ENCODE results near the gene DSEL. TPM values are rescaled to one million over a fixed set of nuclear protein-coding genes. Genes with fewer than 3 reads are reported as not detected.

The DSEL gene
- total and polyA plus RNA-seq, 12 donors: 0.73 to 3.2 (median 2.1) TPM

- H3K27ac ChIP-seq: no peak overlapping the region
- no peaks in the 10 kb centered on the region for H3K27me3 ChIP-seq
- intact Hi-C loops (cut with DNase I): no loop called here
- DNase-seq (no peak), ATAC-seq (no peak)
- H3K4me1 ChIP-seq: no peaks in the 10 kb centered on the region
- no peaks in the 10 kb centered on the region for H3K36me3 ChIP-seq
- peaks cover 0 to 7% (median 0%) of the 10 kb centered on the region in 11 donors for H3K9me3 ChIP-seq
- H3K4me3 ChIP-seq: no peak overlapping the region
- no peak for TF ChIP-seq CTCF (IDR thresholded peaks at IDR 0.05)
Observed at GRCh38 chr18:67468038-67468437, 48.5 kb downstream of the DSEL start.

GRCh38 chr18:67467188-67467587 is 49.3 kb downstream of the DSEL start:
- ATAC-seq (no peak), DNase-seq (no peak)
- Histone ChIP-seq H3K36me3 (no peaks in the 10 kb centered on the region), H3K9me3 (peaks cover 0 to 7% (median 0%) of the 10 kb centered on the region in 11 donors), H3K4me3 (no peak overlapping the region), H3K27ac (no peak overlapping the region), H3K4me1 (no peaks in the 10 kb centered on the region), H3K27me3 (no peaks in the 10 kb centered on the region)
- no peak for TF ChIP-seq CTCF (IDR thresholded peaks at IDR 0.05)
- intact Hi-C loops (cut with DNase I): no loop called here
- 27 to 39% methylated on average over 1 of the region's 1 CpG for WGBS, 2 donors

- no peaks in the 10 kb centered on the region for H3K36me3 ChIP-seq
- no peak overlapping the region for H3K4me3 ChIP-seq
- peaks cover 0 to 7% (median 0%) of the 10 kb centered on the region in 11 donors for H3K9me3 ChIP-seq
- no peaks in the 10 kb centered on the region for H3K27me3 ChIP-seq
- WGBS, 2 donors: 75 to 85% methylated on average over 1 of the region's 1 CpG
- DNase-seq (no peak), ATAC-seq (no peak)
- TF ChIP-seq CTCF (IDR thresholded peaks at IDR 0.05): no peak
- H3K27ac ChIP-seq: no peak overlapping the region
- intact Hi-C loops (cut with DNase I): no loop called here
- no peaks in the 10 kb centered on the region for H3K4me1 ChIP-seq
Observed at GRCh38 chr18:67464499-67464898, 52.0 kb downstream of the DSEL start.

- 49 to 60% methylated on average over 2 of the region's 2 CpGs for WGBS, 2 donors
- Histone ChIP-seq H3K27me3 (no peaks in the 10 kb centered on the region), H3K36me3 (no peaks in the 10 kb centered on the region), H3K4me3 (no peak overlapping the region), H3K9me3 (peaks cover 0 to 7% (median 0%) of the 10 kb centered on the region in 11 donors), H3K27ac (no peak overlapping the region), H3K4me1 (no peaks in the 10 kb centered on the region)
- ATAC-seq: no peak
- TF ChIP-seq CTCF (IDR thresholded peaks at IDR 0.05): no peak
- DNase-seq: no peak
- intact Hi-C loops (cut with DNase I): no loop called here
Observed at GRCh38 chr18:67463829-67464228, 52.7 kb downstream of the DSEL start.

GRCh38 chr18:67456711-67457110 is 59.8 kb downstream of the DSEL start:
- 49 to 53% methylated on average over 3 of the region's 3 CpGs for WGBS, 2 donors
- DNase-seq (no peak), ATAC-seq (no peak)
- intact Hi-C loops (cut with DNase I): no loop called here
- peak in 1 of 9 donors; percentile 13 for TF ChIP-seq CTCF (IDR thresholded peaks at IDR 0.05)
- Histone ChIP-seq H3K27ac (no peak overlapping the region), H3K4me1 (no peaks in the 10 kb centered on the region), H3K27me3 (no peaks in the 10 kb centered on the region), H3K36me3 (no peaks in the 10 kb centered on the region), H3K9me3 (no peaks in the 10 kb centered on the region), H3K4me3 (no peak overlapping the region)

All from heart right ventricle (tissue), 16 donors.